ENCODE results near the gene DNAJC16. TPM values are rescaled to one million over a fixed set of nuclear protein-coding genes. Genes with fewer than 3 reads are reported as not detected.

DNAJC16 gene
- total and polyA plus RNA-seq, 9 of the 15 experiments (the other 6 are each of a cell fraction or from before 2014, with no cell fraction given): 6.9 to 16.8 (median 12.8) TPM

- FAIRE-seq: no peak
- no peak for ATAC-seq
- H3K27me3 ChIP-seq (ENCODE audit: control insufficient read depth in 2 of 2, insufficient read depth in 2 of 2, low read length in 2 of 2): no peaks in the 10 kb centered on the region
- intact Hi-C loops (cut with micrococcal nuclease): no loop called here
- BruUV-seq (replicated peaks): no TSS peak
- no peak overlapping the region for H3K4me2 ChIP-seq (ENCODE audit: insufficient read depth, low read length)
- H2AFZ ChIP-seq (ENCODE audit: low read depth, low read length): no peak overlapping the region
- no peak overlapping the region for H3K4me3 ChIP-seq
- H3K9ac ChIP-seq (ENCODE audit: insufficient read depth in 1 of 2, low read depth in 2 of 2, low read length in 2 of 2): no peak overlapping the region
- DNase-seq (ENCODE audit: extremely low read depth in 1 of 4, low spot score in 3 of 4): no peak
- H3K79me2 ChIP-seq (ENCODE audit: control insufficient read depth, insufficient read depth, low read length): no peaks in the 10 kb centered on the region
- in situ Hi-C loops (cut with MboI): no loop called here
- WGBS (ENCODE audit: insufficient coverage, low coverage, missing lambda C conversion rate): 92% methylated on average over 2 of the region's 2 CpGs
- TF ChIP-seq ZNF668 (CRISPR knock-in tag; IDR thresholded peaks at IDR 0.05) (no peak), ZNF764 (CRISPR knock-in tag; IDR thresholded peaks at IDR 0.05; ENCODE audit: low read depth) (no peak), PHB (CRISPR knock-in tag; IDR thresholded peaks at IDR 0.05) (no peak), ZNF79 (CRISPR knock-in tag; IDR thresholded peaks at IDR 0.05; ENCODE audit: low read depth) (0 out of 2 replicates have a peak, but pooled peaks have one; percentile 19), POU5F1 (IDR thresholded peaks at IDR 0.05; ENCODE audit: borderline replicate concordance, low read depth, low read length, partially characterized antibody) (no peak), FOXA1 (IDR thresholded peaks at IDR 0.05; ENCODE audit: borderline replicate concordance) (no peak)
- H3K9me3 ChIP-seq (replicated peaks; ENCODE audit: control insufficient read depth, insufficient read depth, low read depth, low read length): no peaks in the 10 kb centered on the region
- ChIA-PET POLR2A (interaction anchor here (1.1 kb wide), 1 partner anchor 10 kb away, joined by 3 read pairs; no protein-coding TSS in a partner anchor), CTCF (ENCODE audit: low intra/inter-chr PET ratio) (interaction anchor here (1.0 kb wide), 1 partner anchor 12 kb away, joined by 6 read pairs; no protein-coding TSS in a partner anchor)
- no peaks in the 10 kb centered on the region for H4K20me1 ChIP-seq (replicated peaks; ENCODE audit: control insufficient read depth, insufficient read depth, low read length)
- no peaks in the 10 kb centered on the region for H3K9me1 ChIP-seq (ENCODE audit: control insufficient read depth, insufficient read depth, low read length)
- peaks cover 79% of the 10 kb centered on the region for H3K36me3 ChIP-seq (ENCODE audit: control insufficient read depth, insufficient read depth, low read length)
- peaks cover 16 to 29% of the 10 kb centered on the region in 2 experiments for H3K4me1 ChIP-seq (replicated peaks in 1 of 2; ENCODE audit: control insufficient read depth in 2 of 2, insufficient read depth in 2 of 2, low read length in 2 of 2)
- no peak overlapping the region for H3K27ac ChIP-seq (ENCODE audit: extremely low read depth, low read depth, low read length)
Observed at GRCh38 chr1:15546641-15547040, 20.0 kb downstream of the DNAJC16 start.

- in situ Hi-C loops (cut with MboI): no loop called here
- BruUV-seq (replicated peaks): no TSS peak
- no peaks in the 10 kb centered on the region for H3K4me1 ChIP-seq (replicated peaks in 1 of 2; ENCODE audit: control insufficient read depth in 2 of 2, insufficient read depth in 2 of 2, low read length in 2 of 2)
- no peaks in the 10 kb centered on the region for H3K9me1 ChIP-seq (ENCODE audit: control insufficient read depth, insufficient read depth, low read length)
- no peaks in the 10 kb centered on the region for H3K9me3 ChIP-seq (replicated peaks; ENCODE audit: control insufficient read depth, insufficient read depth, low read depth, low read length)
- no peak overlapping the region for H3K27ac ChIP-seq (ENCODE audit: extremely low read depth, low read depth, low read length)
- no peak for ATAC-seq
- no peak overlapping the region for H3K9ac ChIP-seq (ENCODE audit: insufficient read depth in 1 of 2, low read depth in 2 of 2, low read length in 2 of 2)
- H4K20me1 ChIP-seq (replicated peaks; ENCODE audit: control insufficient read depth, insufficient read depth, low read length): no peaks in the 10 kb centered on the region
- ChIA-PET POLR2A (interaction anchor here (1.0 to 1.5 kb wide), 2 partner anchors 42 to 68 kb away, joined by 3 read pairs; no protein-coding TSS in a partner anchor), CTCF (ENCODE audit: low intra/inter-chr PET ratio) (no interaction called here)
- no peak overlapping the region for H3K4me3 ChIP-seq
- intact Hi-C loops (cut with micrococcal nuclease): no loop called here
- no peak for DNase-seq (ENCODE audit: extremely low read depth in 1 of 4, low spot score in 3 of 4)
- H3K27me3 ChIP-seq (ENCODE audit: control insufficient read depth in 2 of 2, insufficient read depth in 2 of 2, low read length in 2 of 2): no peaks in the 10 kb centered on the region
- 88% methylated on average over 6 of the region's 6 CpGs for WGBS (ENCODE audit: insufficient coverage, low coverage, missing lambda C conversion rate)
- no peak for FAIRE-seq
- H3K36me3 ChIP-seq (ENCODE audit: control insufficient read depth, insufficient read depth, low read length): peaks cover 49% of the 10 kb centered on the region
- no peak overlapping the region for H2AFZ ChIP-seq (ENCODE audit: low read depth, low read length)
- no peaks in the 10 kb centered on the region for H3K79me2 ChIP-seq (ENCODE audit: control insufficient read depth, insufficient read depth, low read length)
- no peak overlapping the region for H3K4me2 ChIP-seq (ENCODE audit: insufficient read depth, low read length)
- TF ChIP-seq ZNF395 (CRISPR knock-in tag; IDR thresholded peaks at IDR 0.05) (no peak), TGIF2 (CRISPR knock-in tag; IDR thresholded peaks at IDR 0.05) (no peak), HES1 (IDR thresholded peaks at IDR 0.05; ENCODE audit: low read depth) (no peak), TSC22D4 (tag; IDR thresholded peaks at IDR 0.05) (no peak), ATF1 (CRISPR knock-in tag; IDR thresholded peaks at IDR 0.05) (no peak), ATF1 (tag; IDR thresholded peaks at IDR 0.05) (no peak)
Observed at GRCh38 chr1:15550573-15550972, 23.9 kb downstream of the DNAJC16 start.

Measured in K562 (cell line).